ENCODE measurements around the gene ENO4.

ENO4 gene

DNA sequence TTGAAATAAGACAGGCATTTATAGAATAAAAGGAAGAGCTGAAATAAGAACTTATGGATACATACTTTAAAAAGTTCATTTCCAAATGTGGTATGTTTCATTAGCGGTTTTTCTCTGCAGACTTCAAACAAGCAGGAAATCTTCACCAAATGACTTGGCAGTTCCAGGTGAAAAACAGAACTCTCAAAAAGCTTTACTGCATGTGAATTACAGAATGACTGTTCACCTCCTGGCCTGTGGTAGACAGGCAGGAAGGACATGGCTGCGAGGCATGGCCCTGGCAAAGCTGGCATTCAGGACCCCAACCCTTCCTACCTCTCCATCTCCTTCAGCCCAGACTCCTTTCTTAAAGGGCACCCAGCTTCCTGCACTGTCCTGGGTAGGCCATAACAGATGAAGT lies 21.2 kb upstream of the ENO4 start:
- no peak overlapping the region for H3K4me3 ChIP-seq (replicated peaks in 1 of 2; ENCODE audit: low read depth in 2 of 2, low read length in 2 of 2)
- no peak for DNase-seq (ENCODE audit: low read depth in 2 of 2)
- no peak for TF ChIP-seq CTCF (IDR thresholded peaks at IDR 0.05; ENCODE audit: low read depth, low read length)

- H3K4me3 ChIP-seq (replicated peaks in 1 of 2; ENCODE audit: low read depth in 2 of 2, low read length in 2 of 2), result no peak overlapping the region
- DNase-seq (ENCODE audit: low read depth in 2 of 2), result no peak
- no peak for TF ChIP-seq CTCF (IDR thresholded peaks at IDR 0.05; ENCODE audit: low read depth, low read length)
These were observed 19.6 kb upstream of the ENO4 start for GRCh38 chr10:116829711-116830110.

DNA sequence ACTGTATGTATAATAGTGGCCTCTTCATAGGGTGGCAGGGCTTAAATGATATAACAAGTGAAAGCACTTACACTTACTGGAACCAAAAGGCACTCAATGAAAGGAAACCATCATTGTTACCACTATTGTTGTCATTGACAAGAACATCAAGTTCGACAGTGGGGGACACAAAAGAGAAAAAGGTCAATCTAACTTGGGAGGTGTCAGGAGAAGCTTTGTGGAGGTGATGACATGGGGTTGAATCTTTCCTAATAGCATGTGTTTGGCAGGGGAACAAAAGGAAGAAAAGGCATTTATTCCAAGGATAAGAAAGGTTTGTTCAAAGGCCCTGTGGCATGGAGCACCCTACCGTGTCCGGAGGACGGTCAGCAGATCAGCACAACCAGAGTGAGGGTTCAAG lies 18.2 kb upstream of the ENO4 start:
- no peak overlapping the region for H3K4me3 ChIP-seq (replicated peaks in 1 of 2; ENCODE audit: low read depth in 2 of 2, low read length in 2 of 2)
- no peak for TF ChIP-seq CTCF (IDR thresholded peaks at IDR 0.05; ENCODE audit: low read depth, low read length)
- DNase-seq (ENCODE audit: low read depth in 2 of 2), result no peak

GRCh38 chr10:116831790-116832189 lies 17.5 kb upstream of the ENO4 start:
- no peak overlapping the region for H3K4me3 ChIP-seq (replicated peaks in 1 of 2; ENCODE audit: low read depth in 2 of 2, low read length in 2 of 2)
- no peak for DNase-seq (ENCODE audit: low read depth in 2 of 2)
- no peak for TF ChIP-seq CTCF (IDR thresholded peaks at IDR 0.05; ENCODE audit: low read depth, low read length)

- H3K4me3 ChIP-seq (replicated peaks in 1 of 2; ENCODE audit: low read depth in 2 of 2, low read length in 2 of 2), result no peak overlapping the region
- no peak for DNase-seq (ENCODE audit: low read depth in 2 of 2)
- TF ChIP-seq CTCF (IDR thresholded peaks at IDR 0.05; ENCODE audit: low read depth, low read length), result no peak
These were observed 15.0 kb upstream of the ENO4 start for GRCh38 chr10:116833986-116834985.

- no peak overlapping the region for H3K4me3 ChIP-seq (replicated peaks in 1 of 2; ENCODE audit: low read depth in 2 of 2, low read length in 2 of 2)
- no peak for TF ChIP-seq CTCF (IDR thresholded peaks at IDR 0.05; ENCODE audit: low read depth, low read length)
- DNase-seq (ENCODE audit: low read depth in 2 of 2), result no peak
These were observed 13.6 kb upstream of the ENO4 start for GRCh38 chr10:116835658-116836057.

Measured in cardiac fibroblast (primary cell).